WI38 (cell line): ENCODE results near the gene CTCFL.

ENCODE experiments used
- H3K4me3 ChIP-seq: 2 replicates; pipeline ENCODE4 v1.5.1; 2011; ENCODE audit warnings: low read depth, mild to moderate bottlenecking, control low read depth, low read length
- TF ChIP-seq, protein P1 (sequence below): IDR thresholded peaks from 2 replicates; pipeline ENCODE4 v1.5.1; 2012; ENCODE audit warnings: low read depth, mild to moderate bottlenecking, control low read depth, low read length

Gene CTCFL

DNA sequence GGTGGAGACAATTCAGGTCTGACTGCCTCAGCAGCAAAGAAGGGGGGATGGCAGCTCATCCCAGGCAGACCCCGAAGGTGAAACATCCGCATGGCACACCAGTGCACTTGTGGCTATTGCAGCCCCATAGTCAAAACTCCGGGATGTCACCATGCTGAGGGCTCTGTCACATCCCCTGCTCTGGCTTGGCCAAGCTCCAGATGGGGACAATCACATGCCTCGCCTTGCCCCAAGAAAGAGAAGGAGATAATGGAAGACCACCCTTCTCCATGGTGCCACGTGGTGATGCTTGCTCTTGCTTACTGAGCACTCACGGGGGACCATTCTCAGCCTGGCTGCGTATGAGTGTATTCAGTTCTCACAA is 73.5 kb downstream of the CTCFL start:
- H3K4me3 ChIP-seq, result no peak overlapping the region
- TF ChIP-seq, protein P1, sequence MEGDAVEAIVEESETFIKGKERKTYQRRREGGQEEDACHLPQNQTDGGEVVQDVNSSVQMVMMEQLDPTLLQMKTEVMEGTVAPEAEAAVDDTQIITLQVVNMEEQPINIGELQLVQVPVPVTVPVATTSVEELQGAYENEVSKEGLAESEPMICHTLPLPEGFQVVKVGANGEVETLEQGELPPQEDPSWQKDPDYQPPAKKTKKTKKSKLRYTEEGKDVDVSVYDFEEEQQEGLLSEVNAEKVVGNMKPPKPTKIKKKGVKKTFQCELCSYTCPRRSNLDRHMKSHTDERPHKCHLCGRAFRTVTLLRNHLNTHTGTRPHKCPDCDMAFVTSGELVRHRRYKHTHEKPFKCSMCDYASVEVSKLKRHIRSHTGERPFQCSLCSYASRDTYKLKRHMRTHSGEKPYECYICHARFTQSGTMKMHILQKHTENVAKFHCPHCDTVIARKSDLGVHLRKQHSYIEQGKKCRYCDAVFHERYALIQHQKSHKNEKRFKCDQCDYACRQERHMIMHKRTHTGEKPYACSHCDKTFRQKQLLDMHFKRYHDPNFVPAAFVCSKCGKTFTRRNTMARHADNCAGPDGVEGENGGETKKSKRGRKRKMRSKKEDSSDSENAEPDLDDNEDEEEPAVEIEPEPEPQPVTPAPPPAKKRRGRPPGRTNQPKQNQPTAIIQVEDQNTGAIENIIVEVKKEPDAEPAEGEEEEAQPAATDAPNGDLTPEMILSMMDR, result no peak

DNA sequence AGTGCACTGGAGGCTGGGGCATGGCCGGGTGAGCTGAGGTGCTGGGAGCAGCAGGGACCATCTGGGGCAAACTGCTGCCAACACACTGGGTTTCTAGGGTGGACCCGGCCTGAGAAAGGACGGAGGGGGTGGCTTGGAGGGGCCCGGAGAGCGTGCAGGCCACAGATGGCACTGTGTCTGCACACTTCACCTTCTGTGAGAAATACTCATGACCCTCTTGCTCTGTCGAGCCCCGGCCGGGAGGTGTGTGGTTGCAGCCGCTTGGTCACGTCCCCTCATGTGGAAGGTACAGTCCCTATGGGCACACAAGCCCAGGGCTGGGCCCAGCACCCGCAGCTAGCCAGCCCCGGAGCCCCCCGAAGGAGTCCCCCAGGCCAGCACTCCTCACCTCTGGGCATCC is 74.0 kb downstream of the CTCFL start:
- TF ChIP-seq, protein P1, result no peak
- no peak overlapping the region for H3K4me3 ChIP-seq

DNA sequence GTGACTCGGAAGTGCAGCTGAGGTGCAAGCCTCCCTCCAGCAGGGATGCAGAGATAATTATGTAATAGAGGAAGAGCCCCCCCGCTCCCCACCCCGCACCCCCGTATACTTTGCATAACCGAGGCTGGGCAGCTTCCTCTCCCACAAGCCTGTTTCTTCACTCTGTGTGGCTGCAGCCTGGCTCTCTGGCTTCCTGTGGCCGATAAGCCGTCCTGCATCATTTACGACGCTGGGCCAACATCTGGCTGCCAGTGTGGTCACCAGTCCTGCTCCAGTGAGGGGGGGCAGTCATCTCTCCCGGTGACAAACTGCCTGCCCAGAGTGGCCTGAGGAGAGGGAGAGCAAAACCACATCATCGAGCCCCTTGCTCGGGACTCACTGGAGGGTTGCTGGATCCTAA is 74.5 kb downstream of the CTCFL start:
- no peak overlapping the region for H3K4me3 ChIP-seq

DNA sequence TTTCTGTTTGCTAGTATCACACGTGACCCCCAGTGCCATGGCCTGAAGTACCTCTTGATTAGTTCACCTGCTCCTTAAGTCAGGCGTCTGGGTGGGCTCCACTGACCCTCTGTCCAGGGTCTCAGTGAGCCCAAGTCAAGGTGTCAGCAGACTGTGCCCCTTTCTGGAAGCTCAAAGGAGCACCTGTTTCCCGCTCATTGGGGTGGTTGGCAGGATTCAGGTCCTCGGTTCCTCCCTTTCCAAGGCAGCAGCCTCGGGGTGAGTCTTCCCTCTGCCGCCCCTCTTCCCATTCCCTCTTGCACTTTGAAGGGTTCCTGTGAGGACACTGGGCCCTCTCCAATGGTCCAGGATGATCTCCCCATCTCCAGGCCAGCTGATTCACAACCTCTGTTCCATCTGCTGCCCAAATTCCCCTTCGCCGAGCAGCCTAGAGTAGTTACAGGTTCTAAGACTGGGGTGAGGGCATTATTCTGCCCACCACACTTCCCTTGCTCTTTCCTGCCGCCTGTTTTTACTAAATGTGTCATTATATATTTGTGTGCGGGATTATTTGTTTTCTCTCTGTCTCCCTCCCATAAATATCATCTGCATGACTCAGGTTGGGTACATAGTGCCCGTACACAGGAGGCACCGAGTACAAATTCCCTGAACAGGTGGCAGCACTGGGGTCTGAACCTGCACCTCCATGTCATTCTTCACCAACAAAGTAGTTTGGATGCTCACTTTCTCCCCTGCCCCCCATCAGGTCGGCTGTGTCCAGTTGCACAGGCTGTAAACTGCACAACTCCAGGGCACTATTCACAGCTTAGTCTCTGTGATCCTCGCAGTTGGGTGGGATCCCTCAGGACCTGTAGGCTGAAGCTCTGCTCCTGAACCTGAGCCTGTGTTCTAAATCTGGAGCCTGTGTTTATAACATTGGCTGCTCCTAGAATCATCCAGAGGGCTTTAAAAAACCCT is 75.3 kb downstream of the CTCFL start:
- H3K4me3 ChIP-seq, result no peak overlapping the region
- TF ChIP-seq, protein P1, result no peak

More for the DNA sequence above, 74.5 kb downstream of the CTCFL start:
- TF ChIP-seq, protein P1, result no peak

DNA sequence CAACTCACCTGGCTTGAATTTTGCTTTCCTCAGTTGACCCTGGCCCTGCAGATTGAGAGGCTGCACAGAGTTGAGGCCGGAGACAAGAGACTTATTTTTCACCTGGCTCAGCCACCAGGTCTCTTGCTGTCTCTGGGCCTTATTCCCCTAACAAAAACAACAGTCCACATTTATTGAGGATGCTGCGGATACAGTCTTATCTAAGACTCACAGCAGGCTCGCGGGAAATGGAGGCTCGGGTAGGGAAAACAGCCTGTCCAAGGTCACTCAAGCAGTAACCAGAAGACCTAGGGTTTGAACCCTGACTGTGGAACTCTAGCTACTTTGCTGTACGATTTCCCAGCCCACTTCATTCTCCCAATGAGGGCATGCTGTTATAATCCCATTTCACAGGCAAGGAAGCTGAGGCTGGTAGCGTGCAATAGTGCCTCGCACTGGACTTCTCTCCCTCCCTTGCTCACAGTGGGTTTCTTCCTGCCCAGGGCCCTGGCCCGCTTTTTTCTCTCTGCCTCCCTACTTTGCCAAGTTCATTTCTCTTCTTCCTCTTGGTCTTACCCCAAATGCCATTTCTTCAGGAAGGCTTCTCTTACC is 76.1 kb downstream of the CTCFL start:
- TF ChIP-seq, protein P1, result no peak
- H3K4me3 ChIP-seq, result no peak overlapping the region
